Thyroid gland (tissue), 4 donors: ENCODE data around the gene METTL15. TPM values are rescaled to one million over a fixed set of nuclear protein-coding genes. Genes with fewer than 3 reads are reported as not detected.

Experiments
- DNase-seq, 2 donors: peaks; one replicate each; pipeline ENCODE4 v3.0.0-alpha.2; 2019
- H3K27ac ChIP-seq, 3 donors: fragments of 200-600 bp; sonication (generic); 1 replicate in 2 of 3; 2 replicates in 1 of 3; pipeline ENCODE4 v1.5.1; 2016 to 2019; ENCODE audit warnings: mild to moderate bottlenecking in 1 of 3, moderate library complexity in 1 of 3
- H3K27me3 ChIP-seq: fragments of 200-600 bp; sonication (generic); one replicate; pipeline ENCODE4 v1.5.1; 2019
- H3K36me3 ChIP-seq, 2 donors: fragments of 200-600 bp; sonication (generic); one replicate each; pipeline ENCODE4 v1.5.1; 2016 to 2019
- H3K4me1 ChIP-seq, 2 donors: fragments of 200-600 bp; sonication (generic); one replicate each; pipeline ENCODE4 v1.5.1; 2017 to 2019
- H3K4me3 ChIP-seq, 3 donors: fragments of 200-600 bp; sonication (generic); replicated peaks in 1 of 3; 1 replicate in 2 of 3; 2 replicates in 1 of 3; pipeline ENCODE4 v1.5.1; 2016; ENCODE audit warnings: mild to moderate bottlenecking in 1 of 3
- H3K9me3 ChIP-seq: fragments of 200-600 bp; sonication (generic); one replicate; pipeline ENCODE4 v1.5.1; 2017
- CTCF ChIP-seq, 6 experiments: fragments of 200-600 bp in 3 of 6; fragments of 450-650 bp in 3 of 6; sonication (generic) in 3 of 6; IDR thresholded peaks; one replicate each; pipeline ENCODE4 v1.5.1; 2016 to 2019; ENCODE audit warnings: antibody characterized with exemption in 6 of 6, mild to moderate bottlenecking in 2 of 6, inconsistent platforms in 1 of 6, moderate library complexity in 1 of 6
- POLR2A ChIP-seq, 2 donors: fragments of 450-650 bp; IDR thresholded peaks; one replicate each; pipeline ENCODE4 v1.6.1; 2017; ENCODE audit warnings: antibody characterized with exemption in 2 of 2, mild to moderate bottlenecking in 2 of 2, moderate library complexity in 1 of 2
- WGBS, 2 donors: methylation state at CpG; one replicate each; pipeline ENCODE4 v1.1.5; 2017; 5-methylcytosine and 5-hydroxymethylcytosine counted together
- intact Hi-C: fragments of 100-400 bp; cut with DNase I; formaldehyde crosslinking; loops from one replicate; pipeline ENCODE4 v1.15.1; 2023
- total RNA-seq, 4 donors: library from RNA; depleted of rRNA; stranded (reverse); fragments of >200 nt; gene quantifications; one replicate each; pipeline ENCODE4 v1.2.3, GENCODE V29; 2016

Gene METTL15
- total RNA-seq, 4 donors from 2014 or later, result 13.3 to 40.2 (median 23.4) TPM

- no peak overlapping the region for H3K4me3 ChIP-seq
- no peak overlapping the region for H3K27ac ChIP-seq
- no peaks in the 10 kb centered on the region for H3K27me3 ChIP-seq
- intact Hi-C loops, result no loop called here
- H3K4me1 ChIP-seq, result no peaks in the 10 kb centered on the region
- no peaks in the 10 kb centered on the region for H3K9me3 ChIP-seq
- TF ChIP-seq CTCF (IDR thresholded peaks at IDR 0.05) (no peak), POLR2A (IDR thresholded peaks at IDR 0.05) (no peak)
- H3K36me3 ChIP-seq, result no peaks in the 10 kb centered on the region
- DNase-seq, result no peak
These were observed 133.6 kb downstream of the METTL15 start for GRCh38 chr11:28241760-28242159.

- TF ChIP-seq CTCF (IDR thresholded peaks at IDR 0.05), result no peak
- TF ChIP-seq POLR2A (IDR thresholded peaks at IDR 0.05), result no peak
- no peak overlapping the region for H3K4me3 ChIP-seq
- intact Hi-C loops, result no loop called here
- H3K27me3 ChIP-seq, result no peaks in the 10 kb centered on the region
- DNase-seq, result no peak
- 83 to 90% methylated on average over 4 of the region's 4 CpGs for WGBS, 2 donors
- H3K4me1 ChIP-seq, result no peaks in the 10 kb centered on the region
- H3K36me3 ChIP-seq, result no peaks in the 10 kb centered on the region
- no peaks in the 10 kb centered on the region for H3K9me3 ChIP-seq
- H3K27ac ChIP-seq, result no peak overlapping the region
These were observed 134.4 kb downstream of the METTL15 start for GRCh38 chr11:28242596-28242995.

- TF ChIP-seq POLR2A (IDR thresholded peaks at IDR 0.05), result no peak
- no peak for TF ChIP-seq CTCF (IDR thresholded peaks at IDR 0.05)
- Histone ChIP-seq H3K27ac (no peak overlapping the region), H3K9me3 (no peaks in the 10 kb centered on the region), H3K36me3 (no peaks in the 10 kb centered on the region), H3K27me3 (no peaks in the 10 kb centered on the region), H3K4me1 (no peaks in the 10 kb centered on the region), H3K4me3 (no peak overlapping the region)
- no peak for DNase-seq
- WGBS, 2 donors, result 77 to 86% methylated on average over 2 of the region's 2 CpGs
- intact Hi-C loops, result no loop called here
These were observed 134.9 kb downstream of the METTL15 start for GRCh38 chr11:28243061-28243460.

- WGBS, 2 donors, result 70 to 82% methylated on average over 2 of the region's 2 CpGs
- no peak for DNase-seq
These were observed 135.4 kb downstream of the METTL15 start for GRCh38 chr11:28243581-28243980.

GRCh38 chr11:28245131-28245530 lies 136.9 kb downstream of the METTL15 start:
- no peaks in the 10 kb centered on the region for H3K36me3 ChIP-seq
- TF ChIP-seq POLR2A (IDR thresholded peaks at IDR 0.05) (no peak), CTCF (IDR thresholded peaks at IDR 0.05) (no peak)
- H3K4me1 ChIP-seq, result no peaks in the 10 kb centered on the region
- no peak for DNase-seq
- H3K9me3 ChIP-seq, result no peaks in the 10 kb centered on the region
- WGBS, 2 donors, result 92 to 97% methylated on average over 2 of the region's 2 CpGs
- H3K27me3 ChIP-seq, result no peaks in the 10 kb centered on the region
- no peak overlapping the region for H3K27ac ChIP-seq
- no peak overlapping the region for H3K4me3 ChIP-seq
- intact Hi-C loops, result no loop called here

More at GRCh38 chr11:28243581-28243980, 135.4 kb downstream of the METTL15 start:
- Histone ChIP-seq H3K27ac (no peak overlapping the region), H3K27me3 (no peaks in the 10 kb centered on the region), H3K4me1 (no peaks in the 10 kb centered on the region), H3K4me3 (no peak overlapping the region), H3K9me3 (no peaks in the 10 kb centered on the region), H3K36me3 (no peaks in the 10 kb centered on the region)
- intact Hi-C loops, result no loop called here
- no peak for TF ChIP-seq CTCF (IDR thresholded peaks at IDR 0.05)
